DND-41 (cell line): ENCODE measurements around the gene MACROD2.

Experiments used
- ATAC-seq: fragments of 200-7000 bp; cut with Tn5 transposase; 3 replicates; pipeline ENCODE4 v1.9.1; 2021; ENCODE audit warnings: low read depth; ENCODE audit not compliant: insufficient read depth
- DNase-seq: peaks from one replicate; pipeline ENCODE4 v3.0.0-alpha.2; 2020
- H2AFZ ChIP-seq: 2 replicates; pipeline ENCODE4 v1.6.0; 2012; ENCODE audit warnings: low read depth, low read length
- H3K27ac ChIP-seq: 2 replicates; pipeline ENCODE4 v1.5.1; 2012; ENCODE audit warnings: low read length, inconsistent platforms
- H3K27me3 ChIP-seq: fragments of 200-600 bp; sonication (generic); 2 replicates; pipeline ENCODE4 v1.6.0; 2012; ENCODE audit warnings: low read length, mild to moderate bottlenecking, inconsistent platforms; ENCODE audit not compliant: insufficient read depth, poor library complexity
- H3K36me3 ChIP-seq: 2 replicates; pipeline ENCODE4 v1.5.1; 2012; ENCODE audit warnings: low read length, inconsistent platforms; ENCODE audit not compliant: insufficient read depth
- H3K4me1 ChIP-seq: 2 replicates; pipeline ENCODE4 v1.5.1; 2012; ENCODE audit warnings: mild to moderate bottlenecking, low read length; ENCODE audit not compliant: insufficient read depth
- H3K4me2 ChIP-seq: 2 replicates; pipeline ENCODE4 v1.6.0; 2012; ENCODE audit warnings: mild to moderate bottlenecking, moderate library complexity, low read length, inconsistent platforms; ENCODE audit not compliant: insufficient read depth
- H3K4me3 ChIP-seq, 2 experiments: fragments of 200-600 bp in 1 of 2; shearing (Covaris generic) in 1 of 2; 2 replicates each; pipeline ENCODE4 v1.5.1; 2012 to 2016; ENCODE audit warnings: inconsistent platforms in 2 of 2, low read length in 2 of 2, mild to moderate bottlenecking in 2 of 2, low read depth in 1 of 2, moderate library complexity in 1 of 2
- H3K79me2 ChIP-seq: 2 replicates; pipeline ENCODE4 v1.6.0; 2012; ENCODE audit warnings: low read length, inconsistent platforms; ENCODE audit not compliant: insufficient read depth
- H3K9ac ChIP-seq: 2 replicates; pipeline ENCODE4 v1.6.0; 2012; ENCODE audit warnings: low read depth, mild to moderate bottlenecking, inconsistent platforms, low read length, moderate library complexity
- H3K9me3 ChIP-seq: 2 replicates; pipeline ENCODE4 v1.5.1; 2012; ENCODE audit warnings: low read length, moderate library complexity, mild to moderate bottlenecking, inconsistent platforms; ENCODE audit not compliant: insufficient read depth, severe bottlenecking
- H4K20me1 ChIP-seq: 2 replicates; pipeline ENCODE4 v1.6.0; 2012; ENCODE audit warnings: low read length; ENCODE audit not compliant: insufficient read depth
- CTCF ChIP-seq: IDR thresholded peaks from 2 replicates; pipeline ENCODE4 v1.5.1; 2012; ENCODE audit warnings: borderline replicate concordance, low read length, moderate library complexity, mild to moderate bottlenecking; ENCODE audit not compliant: poor library complexity, severe bottlenecking; ENCODE audit errors: extremely low read depth
- EZH2 ChIP-seq: IDR thresholded peaks from 3 replicates; pipeline ENCODE4 v1.6.1; 2012; ENCODE audit warnings: borderline replicate concordance, low read depth, mild to moderate bottlenecking, moderate library complexity, low read length, inconsistent platforms; ENCODE audit not compliant: severe bottlenecking

Gene MACROD2

DNA sequence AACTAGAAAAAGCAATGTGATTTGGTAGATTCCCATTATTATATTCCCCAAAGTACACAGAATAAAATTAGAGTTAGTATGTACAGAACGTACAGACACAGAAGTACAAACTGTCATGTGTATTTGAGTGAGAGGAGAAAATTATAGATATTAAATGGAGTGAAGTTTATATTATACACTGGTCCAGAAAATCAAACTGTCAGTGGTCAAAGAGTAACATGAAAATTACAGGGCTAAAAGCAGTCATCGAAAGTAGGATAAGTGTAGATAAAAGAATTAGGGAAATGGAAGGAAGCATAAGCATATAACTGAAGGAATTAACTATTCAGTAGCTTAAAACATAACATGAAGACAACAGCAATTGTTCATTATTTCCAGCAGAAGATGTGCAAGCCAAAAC lies 35.2 kb upstream of the MACROD2 start:
- Histone ChIP-seq H3K9me3 (no peaks in the 10 kb centered on the region), H3K4me1 (no peaks in the 10 kb centered on the region), H4K20me1 (no peaks in the 10 kb centered on the region), H3K4me3 (no peak overlapping the region), H3K9ac (no peak overlapping the region), H3K27ac (no peak overlapping the region), H3K36me3 (no peaks in the 10 kb centered on the region), H3K79me2 (no peaks in the 10 kb centered on the region), H3K27me3 (peaks cover 6% of the 10 kb centered on the region), H3K4me2 (no peak overlapping the region), H2AFZ (no peak overlapping the region)
- no peak for ATAC-seq
- no peak for TF ChIP-seq EZH2
- TF ChIP-seq CTCF = no peak
- DNase-seq = no peak

- Histone ChIP-seq H2AFZ (no peak overlapping the region), H3K79me2 (no peaks in the 10 kb centered on the region), H3K4me3 (no peak overlapping the region), H3K9me3 (no peaks in the 10 kb centered on the region), H3K9ac (no peak overlapping the region), H3K4me1 (no peaks in the 10 kb centered on the region), H3K27ac (no peak overlapping the region), H3K36me3 (no peaks in the 10 kb centered on the region), H3K4me2 (no peak overlapping the region), H4K20me1 (no peaks in the 10 kb centered on the region), H3K27me3 (peaks cover 2% of the 10 kb centered on the region)
- no peak for TF ChIP-seq CTCF
- no peak for TF ChIP-seq EZH2
- no peak for DNase-seq
- no peak for ATAC-seq
These were observed 34.8 kb upstream of the MACROD2 start for GRCh38 chr20:13960525-13960924.

DNA sequence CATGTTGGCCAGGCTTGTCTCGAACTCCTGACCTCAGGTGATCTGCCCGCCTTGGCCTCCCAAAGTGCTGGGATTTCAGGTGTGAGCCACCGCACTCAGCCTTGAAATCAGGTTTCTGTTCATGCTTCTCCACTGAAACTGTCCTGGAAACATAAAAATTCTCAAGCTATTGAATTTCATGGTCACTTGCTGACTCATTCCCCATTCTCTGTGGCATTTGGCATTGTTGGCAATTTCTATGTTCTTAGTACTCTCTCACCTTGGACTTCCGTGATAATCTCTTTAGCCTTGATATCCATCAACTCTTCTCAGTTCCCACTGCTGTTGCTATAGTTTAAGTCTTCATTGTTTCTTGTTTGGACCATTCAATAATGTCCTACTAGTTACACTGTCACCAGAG lies 11.1 kb upstream of the MACROD2 start:
- DNase-seq (no peak), ATAC-seq (no peak)
- H3K9me3 ChIP-seq = no peaks in the 10 kb centered on the region
- H3K79me2 ChIP-seq = no peaks in the 10 kb centered on the region
- H3K4me1 ChIP-seq = no peaks in the 10 kb centered on the region
- no peaks in the 10 kb centered on the region for H4K20me1 ChIP-seq
- TF ChIP-seq CTCF (no peak), EZH2 (no peak)
- no peaks in the 10 kb centered on the region for H3K36me3 ChIP-seq
- H3K4me3 ChIP-seq = no peak overlapping the region
- no peak overlapping the region for H3K9ac ChIP-seq
- H3K4me2 ChIP-seq = no peak overlapping the region
- H2AFZ ChIP-seq = no peak overlapping the region
- no peaks in the 10 kb centered on the region for H3K27me3 ChIP-seq
- no peak overlapping the region for H3K27ac ChIP-seq

DNA sequence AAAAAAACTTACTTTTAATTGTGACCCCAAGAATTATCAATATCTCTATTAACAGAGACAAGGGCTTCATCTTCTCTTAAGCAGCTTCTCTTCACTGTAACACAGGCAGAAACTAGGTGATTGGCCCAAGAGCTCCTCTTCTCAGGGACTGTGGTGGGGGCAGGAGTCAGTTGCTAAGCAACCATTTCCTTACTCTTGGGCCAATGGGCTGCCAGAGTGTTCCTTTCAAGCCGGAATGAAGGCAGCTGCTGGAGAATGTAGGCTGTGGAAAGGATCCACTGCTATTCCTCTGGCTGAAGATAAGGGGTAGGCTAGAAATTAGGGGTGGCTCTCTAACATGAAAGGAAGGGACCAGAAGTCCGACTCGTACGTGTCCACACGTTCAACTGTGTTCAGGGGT lies 4.9 kb upstream of the MACROD2 start, which contains the start of gene SEL1L2:
Gene SEL1L2 (minus strand): TSS at position 150 of the 400 bp plus-strand sequence. CDS start 80 bp downstream, at position 70.
- Histone ChIP-seq H3K79me2 (no peaks in the 10 kb centered on the region), H3K4me1 (no peaks in the 10 kb centered on the region), H3K4me2 (no peak within 1 kb of the TSS), H3K36me3 (no peaks in the 10 kb centered on the region), H3K9me3 (peaks cover 27% of the 10 kb centered on the region), H4K20me1 (no peaks in the 10 kb centered on the region), H3K27me3 (no peaks in the 10 kb centered on the region), H3K4me3 (no peak within 1 kb of the TSS), H3K9ac (no peak within 1 kb of the TSS), H2AFZ (no peak within 1 kb of the TSS), H3K27ac (no peak within 1 kb of the TSS)
- ATAC-seq = no peak
- TF ChIP-seq EZH2 = no peak
- no peak for DNase-seq
